Lower leg skin (tissue), 4 donors: ENCODE results near the gene ZNF213. TPM values are rescaled to one million over a fixed set of nuclear protein-coding genes. Genes with fewer than 3 reads are reported as not detected.

Experiments
- DNase-seq, 2 donors: peaks; one replicate each; pipeline ENCODE4 v3.0.0-alpha.2; 2019; ENCODE audit warnings: low spot score in 2 of 2
- H3K4me3 ChIP-seq: fragments of 200-600 bp; sonication (generic); 2 replicates; pipeline ENCODE4 v1.5.1; 2017; ENCODE audit warnings: mild to moderate bottlenecking, low read depth; ENCODE audit not compliant: poor library complexity, severe bottlenecking
- CTCF ChIP-seq, 3 donors: fragments of 450-650 bp; IDR thresholded peaks; one replicate each; pipeline ENCODE4 v1.5.1; 2016; ENCODE audit warnings: antibody characterized with exemption in 3 of 3, mild to moderate bottlenecking in 3 of 3, moderate library complexity in 2 of 3
- POLR2A ChIP-seq, 2 donors: fragments of 450-650 bp; IDR thresholded peaks; one replicate each; pipeline ENCODE4 v1.6.1; 2016 to 2017; ENCODE audit warnings: antibody characterized with exemption in 2 of 2, mild to moderate bottlenecking in 1 of 2, moderate library complexity in 1 of 2
- WGBS, 2 donors: methylation state at CpG; one replicate each; pipeline ENCODE4 v1.1.5; 2018; 5-methylcytosine and 5-hydroxymethylcytosine counted together
- intact Hi-C: fragments of 100-400 bp; cut with DNase I; formaldehyde crosslinking; loops from one replicate; pipeline ENCODE4 v1.15.0; 2023; ENCODE audit warnings: low total_unique reads
- total RNA-seq, 4 donors: library from RNA; depleted of rRNA; stranded (reverse); fragments of >200 nt; gene quantifications; one replicate each; pipeline ENCODE4 v1.1.0, GENCODE V29; 2016

The ZNF213 gene
- total RNA-seq, 4 donors from 2014 or later: 10.7 to 18.0 (median 14.6) TPM

- intact Hi-C loops: no loop called here
- H3K4me3 ChIP-seq: no peak overlapping the region
- TF ChIP-seq CTCF (IDR thresholded peaks at IDR 0.05): no peak
- TF ChIP-seq POLR2A (IDR thresholded peaks at IDR 0.05): no peak
- 65 to 67% methylated on average over 22 of the region's 23 CpGs for WGBS, 2 donors
- DNase-seq: no peak
These were observed 8.9 kb downstream of the ZNF213 start for GRCh38 chr16:3143598-3144320.

DNA sequence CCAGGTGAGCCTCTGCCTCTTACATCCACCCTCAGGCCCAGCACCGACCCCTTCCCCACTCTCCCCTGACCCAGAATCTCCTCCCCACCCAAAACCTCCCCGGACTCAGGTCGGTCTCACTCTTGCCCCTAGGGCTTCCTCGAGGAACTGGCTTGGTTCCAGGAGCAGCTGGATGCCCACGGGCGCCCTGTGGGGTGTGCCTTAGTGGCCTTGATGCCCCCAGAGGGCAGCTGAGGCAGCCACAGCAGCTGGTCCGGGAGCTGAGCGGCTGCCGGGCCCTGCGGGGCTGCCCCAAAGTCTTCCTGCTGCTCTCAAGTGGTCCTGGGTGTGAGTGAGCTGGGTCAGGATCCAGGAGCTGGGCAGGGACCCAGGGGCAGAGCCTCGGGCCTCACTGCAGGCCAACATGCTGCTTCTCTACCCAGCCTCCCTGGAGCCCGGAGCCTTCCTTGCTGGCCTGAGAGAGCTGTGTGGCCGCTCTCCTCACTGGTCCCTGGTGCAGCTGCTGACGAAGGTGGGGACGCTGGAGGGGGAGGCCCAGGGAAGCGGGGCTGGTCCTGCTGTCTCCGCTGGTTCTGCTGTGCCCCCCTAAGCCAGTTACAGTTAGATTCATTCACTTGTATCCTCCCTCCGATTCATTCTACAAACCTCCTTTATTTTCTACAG, 9.6 kb downstream of the ZNF213 start:
- no peak for DNase-seq
- TF ChIP-seq POLR2A (IDR thresholded peaks at IDR 0.05) (no peak), CTCF (IDR thresholded peaks at IDR 0.05) (no peak)
- 61 to 69% methylated on average over 14 to 15 of the region's 18 CpGs for WGBS, 2 donors
- no peak overlapping the region for H3K4me3 ChIP-seq
- intact Hi-C loops: no loop called here

DNA sequence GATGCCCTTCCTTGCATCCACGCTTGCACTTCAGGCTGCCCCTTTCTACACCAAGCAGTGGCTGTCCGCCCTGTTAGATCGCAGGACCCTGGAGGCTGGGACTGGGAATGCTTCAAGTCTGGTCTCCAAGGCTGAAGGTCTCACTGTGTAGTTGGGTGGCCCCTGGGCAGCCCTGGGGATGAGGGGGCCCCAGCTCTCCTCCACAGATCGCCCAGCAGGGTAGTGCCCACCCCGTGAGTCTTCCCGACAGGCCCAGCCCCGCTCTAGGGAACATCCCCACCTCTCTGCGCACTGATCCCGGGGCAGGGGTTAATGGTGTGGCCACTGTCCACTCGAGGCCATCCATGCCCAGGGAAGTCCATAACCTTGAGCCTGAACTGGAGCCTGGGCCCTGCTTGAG, 10.3 kb downstream of the ZNF213 start:
- H3K4me3 ChIP-seq: no peak overlapping the region
- 78 to 84% methylated on average over 8 to 10 of the region's 10 CpGs for WGBS, 2 donors
- intact Hi-C loops: no loop called here
- TF ChIP-seq CTCF (IDR thresholded peaks at IDR 0.05): no peak
- no peak for TF ChIP-seq POLR2A (IDR thresholded peaks at IDR 0.05)
- DNase-seq: no peak

DNA sequence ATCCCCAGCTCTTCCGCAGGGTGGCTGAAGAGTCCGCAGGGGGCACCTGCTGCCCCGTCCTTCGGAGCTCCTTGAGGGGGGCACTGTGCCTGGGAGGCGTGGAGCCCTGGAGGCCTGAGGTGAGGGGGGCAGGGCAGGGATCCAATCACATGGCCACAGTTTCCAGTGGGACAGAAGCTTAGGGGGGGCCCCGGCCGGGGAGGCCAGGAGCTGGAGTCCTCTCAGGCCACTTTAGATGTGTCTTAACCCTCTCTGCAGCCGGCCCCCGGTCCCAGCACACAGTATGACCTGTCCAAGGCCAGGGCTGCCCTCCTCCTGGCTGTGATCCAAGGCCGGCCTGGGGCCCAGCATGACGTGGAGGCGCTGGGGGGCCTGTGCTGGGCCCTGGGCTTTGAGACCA, 10.8 kb downstream of the ZNF213 start:
- 85 to 89% methylated on average over 10 to 11 of the region's 12 CpGs for WGBS, 2 donors
- TF ChIP-seq CTCF (IDR thresholded peaks at IDR 0.05) (no peak), POLR2A (IDR thresholded peaks at IDR 0.05) (no peak)
- intact Hi-C loops: no loop called here
- no peak overlapping the region for H3K4me3 ChIP-seq
- no peak for DNase-seq

DNA sequence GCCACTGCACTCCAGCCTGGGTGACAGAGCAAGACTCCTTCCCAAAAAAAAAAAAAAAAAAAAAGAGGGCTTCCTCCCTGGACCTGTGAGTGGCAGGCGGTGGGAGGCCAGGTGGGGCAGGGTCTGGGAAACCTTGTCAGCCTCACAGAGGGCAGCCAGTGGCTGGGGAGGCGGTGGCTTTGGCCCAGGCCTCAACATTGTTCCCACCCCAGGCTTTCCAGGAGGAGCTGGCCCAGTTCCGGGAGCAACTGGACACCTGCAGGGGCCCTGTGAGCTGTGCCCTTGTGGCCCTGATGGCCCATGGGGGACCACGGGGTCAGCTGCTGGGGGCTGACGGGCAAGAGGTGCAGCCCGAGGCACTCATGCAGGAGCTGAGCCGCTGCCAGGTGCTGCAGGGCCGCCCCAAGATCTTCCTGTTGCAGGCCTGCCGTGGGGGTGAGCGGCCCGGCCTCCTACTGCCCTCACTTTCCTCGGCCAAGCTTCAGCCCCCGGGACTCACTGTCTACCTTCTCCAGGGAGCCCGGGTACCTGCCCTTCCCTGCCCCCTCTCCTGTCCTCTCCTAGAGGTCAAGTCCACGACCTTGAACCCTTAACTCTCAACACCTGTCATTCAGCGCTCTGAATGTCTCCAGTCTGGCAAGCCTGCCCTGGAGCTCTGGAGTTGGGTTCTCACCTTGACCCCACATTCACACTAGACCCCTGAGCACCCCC, 12.4 kb downstream of the ZNF213 start:
- intact Hi-C loops: no loop called here
- H3K4me3 ChIP-seq: no peak overlapping the region
- TF ChIP-seq POLR2A (IDR thresholded peaks at IDR 0.05): no peak
- no peak for TF ChIP-seq CTCF (IDR thresholded peaks at IDR 0.05)
- DNase-seq: no peak
- 85 to 91% methylated on average over 15 of the region's 16 CpGs for WGBS, 2 donors
